G401.6 (cell line): ENCODE measurements around the gene LRRC75A.

ENCODE experiments used
- FAIRE-seq: peaks from 2 replicates; lab custom pipeline; 2012; peaks lifted over from hg19 to GRCh38; lab: Jason Lieb, UNC

The LRRC75A gene

DNA sequence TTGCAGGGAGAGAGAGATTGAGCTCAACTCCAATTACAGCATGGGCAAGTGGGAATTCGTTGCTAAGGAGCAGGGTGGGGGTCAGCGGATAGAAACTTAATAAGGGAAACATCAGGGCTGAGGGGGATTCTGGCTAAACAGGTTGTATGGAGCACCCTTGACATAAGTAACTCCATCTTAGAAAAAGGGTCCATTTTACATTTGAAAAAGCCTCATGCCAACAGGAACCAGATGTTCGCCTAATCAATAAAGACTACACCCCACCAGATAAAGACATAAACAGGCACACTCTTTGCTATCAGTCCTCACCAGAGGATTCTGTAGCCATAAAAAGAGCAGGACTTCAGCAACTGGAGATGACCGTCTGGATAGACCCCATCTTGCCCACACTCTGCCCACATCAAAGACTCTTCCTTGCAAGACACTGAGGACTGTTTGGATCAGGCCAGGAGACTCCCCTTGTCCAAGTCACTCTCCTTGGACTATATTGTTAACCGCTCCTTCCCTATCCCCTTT, 1.6 kb upstream of the LRRC75A start:
- FAIRE-seq = no peak

DNA sequence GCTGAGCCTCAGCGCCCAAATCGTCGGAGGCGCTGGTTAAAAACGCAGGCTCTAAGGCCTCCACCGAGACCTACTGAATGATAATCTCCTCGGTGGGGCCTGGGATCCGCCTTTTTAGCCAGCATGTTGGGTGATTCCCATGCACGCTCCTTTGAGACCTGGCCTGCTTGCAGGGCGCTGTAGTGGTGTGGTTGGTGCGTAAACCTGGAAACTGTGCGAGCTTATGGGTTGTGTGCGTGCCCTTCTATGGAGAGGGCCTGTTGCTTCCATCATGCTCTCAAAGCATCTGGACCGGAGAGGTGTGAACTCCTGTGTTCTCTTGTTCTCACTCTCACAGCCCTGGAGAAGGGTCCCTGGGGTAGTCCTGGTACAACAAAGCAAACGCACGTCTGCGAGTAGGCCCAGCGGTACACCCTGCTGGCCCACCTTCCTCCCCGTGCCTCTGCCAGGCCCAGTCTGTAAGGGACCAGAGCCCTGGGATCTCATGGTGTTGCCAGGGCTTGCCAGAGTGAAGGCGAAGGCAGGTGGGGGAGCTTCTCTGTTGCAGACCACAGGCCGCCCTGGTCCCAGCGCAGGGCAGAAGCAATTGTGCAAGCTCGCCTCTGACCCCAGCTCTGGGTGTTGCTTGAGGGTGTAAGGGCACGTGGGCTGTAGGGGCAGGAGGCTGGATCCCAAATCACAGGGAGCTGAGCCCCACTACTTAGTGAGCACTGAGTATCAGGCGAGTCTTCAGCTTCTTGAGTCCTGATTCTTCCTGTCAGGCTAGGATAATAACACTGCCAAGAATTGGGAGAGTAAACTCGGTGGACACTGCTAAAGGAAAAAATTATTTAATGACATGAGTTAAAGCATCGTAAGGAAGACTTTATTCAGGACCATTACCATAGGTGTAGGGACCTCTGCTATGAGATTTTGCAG, 879 bp upstream of the LRRC75A start:
- FAIRE-seq = no peak

DNA sequence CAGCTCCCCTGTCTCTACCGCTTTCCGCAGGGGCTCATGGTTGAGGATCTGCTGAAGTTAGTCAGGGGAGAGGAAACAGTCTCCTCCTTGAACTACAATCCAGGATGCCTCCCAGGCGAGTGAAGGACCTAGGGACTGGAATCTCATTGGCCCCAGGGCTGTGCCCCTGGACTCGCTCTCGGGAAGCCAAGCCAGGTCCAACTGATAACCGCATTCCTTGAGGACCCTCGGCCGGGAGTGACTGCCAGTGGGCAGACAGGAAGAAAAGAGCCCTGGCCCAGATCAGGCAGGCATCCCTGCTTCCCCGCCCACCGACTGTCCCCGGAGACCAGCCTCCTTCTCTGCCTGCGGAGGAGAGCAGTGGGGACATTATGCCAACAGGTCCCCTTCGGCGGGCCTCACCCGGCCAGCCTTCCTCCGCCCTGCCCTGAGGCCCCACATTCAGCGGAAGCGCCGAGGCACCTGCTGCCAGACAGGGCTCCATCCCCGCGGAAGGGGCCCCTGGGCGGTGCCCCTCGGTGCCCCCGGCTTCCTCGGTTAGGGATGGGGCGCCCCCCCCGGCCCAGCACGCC, 776 bp downstream of the LRRC75A start:
- FAIRE-seq = no peak

DNA sequence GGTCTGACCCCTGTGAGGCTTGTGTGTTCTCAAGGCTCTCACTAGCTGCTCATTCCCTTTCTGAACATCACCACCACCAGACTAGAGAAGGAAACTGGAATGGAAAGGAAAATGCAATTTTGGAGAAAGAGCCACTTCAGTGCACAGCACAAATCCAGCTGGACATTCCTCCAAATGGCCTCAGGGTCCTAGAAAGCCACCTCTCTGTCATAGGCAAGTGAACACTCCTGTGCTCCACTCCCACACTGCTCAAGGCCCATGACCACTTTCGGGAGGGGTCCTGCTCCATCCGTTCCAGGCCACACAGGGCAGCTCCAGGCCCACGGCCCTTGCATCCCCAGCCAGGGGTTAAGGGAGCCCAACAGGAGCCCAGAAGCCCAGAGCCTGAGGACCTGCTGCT, 2.6 kb downstream of the LRRC75A start:
- no peak for FAIRE-seq

DNA sequence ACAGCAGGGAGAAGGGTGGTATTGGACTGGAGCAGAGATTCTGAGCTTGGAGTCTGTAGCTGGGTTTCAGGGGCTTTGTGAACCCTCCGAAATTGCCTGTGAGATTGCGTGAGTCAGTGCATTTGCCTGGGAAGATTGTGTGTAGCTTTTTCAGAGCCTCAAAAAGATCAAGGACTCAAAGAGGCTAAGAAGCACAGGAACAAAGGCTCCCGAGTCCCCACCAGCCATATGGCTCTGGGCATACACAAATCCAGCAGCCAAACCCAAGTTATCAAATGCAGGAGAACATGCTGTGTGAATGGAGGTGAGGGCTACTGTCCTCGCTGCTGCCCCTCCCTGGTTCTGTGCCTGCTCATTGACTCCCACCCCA, 3.0 kb downstream of the LRRC75A start:
- no peak for FAIRE-seq

DNA sequence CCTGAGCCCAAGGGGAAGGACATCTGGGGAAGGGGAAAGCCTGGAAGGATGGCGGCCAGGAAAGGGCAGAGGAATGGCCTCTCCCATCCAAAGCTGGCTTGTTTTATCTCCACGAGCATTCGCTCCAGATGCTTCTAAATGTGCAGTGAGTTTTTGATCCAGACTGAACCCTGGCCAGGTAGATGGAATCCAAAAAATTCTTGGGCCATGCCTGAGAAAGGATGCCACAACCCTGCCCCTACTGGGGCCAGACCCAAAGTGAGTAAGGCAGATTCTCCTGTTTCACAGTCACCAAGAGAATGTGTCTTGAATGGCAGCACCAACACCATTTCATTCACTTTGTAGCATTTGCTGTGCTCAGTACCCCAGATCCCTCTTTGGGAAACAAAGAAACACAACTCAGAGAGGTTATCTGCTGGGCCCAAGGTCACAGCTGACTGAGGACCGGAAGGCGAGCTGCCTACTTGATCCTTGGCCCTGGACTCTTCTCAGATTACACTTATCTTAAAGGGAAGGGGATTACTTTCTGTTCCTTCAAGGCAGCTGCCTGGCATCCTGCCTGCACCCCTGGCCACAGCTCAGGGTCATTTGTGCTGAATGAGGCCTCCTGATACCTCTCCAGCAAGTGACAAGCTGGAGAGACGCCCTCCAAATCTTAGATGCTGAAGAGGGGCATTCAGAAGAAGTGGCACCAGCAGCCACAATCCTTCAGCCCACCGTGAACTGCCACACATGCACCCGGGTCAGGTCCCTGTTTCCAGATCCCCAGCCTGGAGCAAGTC, 3.6 kb downstream of the LRRC75A start:
- FAIRE-seq = no peak

DNA sequence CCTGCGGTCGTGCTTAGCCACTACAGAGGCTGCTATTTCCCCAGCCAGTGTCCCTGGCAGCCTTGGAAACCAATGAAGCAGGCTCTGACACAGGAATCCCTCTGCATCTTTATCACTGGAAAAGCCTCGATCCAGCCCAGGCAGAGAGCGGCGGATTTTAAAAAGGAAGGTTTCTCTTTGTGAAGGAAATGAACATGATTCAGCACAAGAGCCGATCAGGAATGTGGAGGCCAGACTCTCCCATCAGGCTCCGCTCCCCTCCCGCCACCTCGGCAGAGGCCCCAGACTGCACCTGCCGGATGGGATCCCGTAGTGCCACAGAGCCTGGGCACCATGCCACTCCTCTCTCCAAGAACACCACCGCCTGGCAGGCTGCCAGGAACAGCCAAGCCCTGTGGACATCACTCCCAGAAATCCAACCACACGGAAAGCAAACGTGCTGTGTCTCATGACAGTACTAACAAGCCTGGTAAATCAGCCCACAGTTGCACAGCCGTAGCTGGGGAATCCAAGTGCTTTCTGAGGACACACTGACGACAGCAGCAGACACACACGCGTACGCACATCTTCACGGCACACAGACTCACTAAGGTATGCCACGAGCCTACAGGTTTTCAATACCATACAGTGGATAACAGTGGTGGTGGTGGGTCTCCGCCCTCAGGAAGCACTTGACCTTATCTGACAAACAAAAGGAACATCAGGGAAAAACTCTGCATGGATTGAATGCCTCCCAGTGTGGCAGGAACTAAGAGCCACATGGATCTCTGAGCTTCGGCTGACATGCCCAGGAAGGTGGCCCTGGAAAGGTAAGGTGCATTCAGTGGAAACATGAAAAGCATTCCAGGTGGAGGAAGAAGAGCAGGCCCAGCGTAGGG, 5.4 kb downstream of the LRRC75A start:
- FAIRE-seq = no peak

DNA sequence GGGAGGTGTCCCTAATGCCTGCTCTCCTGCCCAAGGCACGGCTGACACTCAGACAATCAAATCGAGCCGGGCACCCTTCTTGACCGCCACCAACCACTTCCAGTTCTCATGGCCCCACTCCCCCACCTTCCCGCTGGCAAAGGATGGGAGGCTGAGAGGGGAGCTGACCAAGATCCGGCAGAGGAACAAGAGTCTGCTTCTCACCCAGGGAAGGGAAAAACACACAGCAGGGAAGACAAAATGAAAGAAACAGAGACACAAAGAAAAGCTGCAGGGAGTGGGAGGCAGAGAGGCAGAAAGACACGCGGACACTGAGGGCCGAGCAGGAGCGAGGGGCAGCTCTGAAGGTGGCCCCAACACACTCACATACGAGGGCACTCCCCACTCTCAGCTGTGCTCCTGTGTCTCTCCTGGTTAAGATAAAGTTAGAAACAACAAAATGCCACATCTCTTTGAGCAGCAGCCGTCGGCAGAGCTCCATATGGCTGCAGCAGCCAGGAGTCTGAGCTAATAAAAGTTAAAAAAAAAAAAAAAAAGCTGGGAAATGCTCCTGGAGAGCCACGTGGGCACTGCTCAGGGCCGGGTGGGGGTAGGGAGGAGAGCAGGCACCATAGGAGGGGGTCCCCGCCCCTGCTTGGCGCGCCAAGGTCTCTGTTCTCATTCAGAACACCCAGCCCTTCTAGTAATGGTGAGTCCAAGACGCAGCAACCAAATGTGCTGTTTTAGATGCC, 7.4 kb downstream of the LRRC75A start:
- FAIRE-seq = no peak

DNA sequence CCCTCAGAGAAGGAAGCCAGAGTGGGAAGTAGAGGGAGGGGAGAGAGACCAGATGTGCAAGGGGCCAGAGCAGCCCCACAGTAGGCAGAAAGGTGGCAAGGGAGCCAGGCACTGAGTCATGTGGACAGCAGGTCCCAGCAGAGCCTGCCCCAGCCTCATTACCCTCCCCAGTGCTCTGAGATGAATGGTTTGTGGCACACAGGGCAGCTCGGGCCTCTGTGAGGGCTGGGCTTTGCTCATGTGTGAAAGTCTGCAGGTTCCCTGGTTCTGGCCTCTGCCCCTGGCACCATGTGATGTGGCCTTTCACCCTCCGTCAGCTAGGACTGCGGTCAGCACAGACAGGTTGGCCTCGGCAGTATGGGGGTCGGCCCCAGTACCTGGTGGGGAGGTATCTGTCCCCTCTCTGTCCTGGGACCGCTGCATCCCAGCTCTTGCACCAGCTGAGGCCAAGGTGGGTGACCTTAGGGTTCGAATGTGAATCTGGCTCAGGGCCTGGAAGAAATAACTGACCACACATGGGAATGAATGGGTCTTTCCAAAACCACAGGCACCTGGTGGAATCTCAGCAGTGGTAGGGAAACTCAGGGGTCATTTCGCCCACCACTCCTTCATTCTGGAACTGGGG, 8.9 kb downstream of the LRRC75A start:
- no peak for FAIRE-seq

DNA sequence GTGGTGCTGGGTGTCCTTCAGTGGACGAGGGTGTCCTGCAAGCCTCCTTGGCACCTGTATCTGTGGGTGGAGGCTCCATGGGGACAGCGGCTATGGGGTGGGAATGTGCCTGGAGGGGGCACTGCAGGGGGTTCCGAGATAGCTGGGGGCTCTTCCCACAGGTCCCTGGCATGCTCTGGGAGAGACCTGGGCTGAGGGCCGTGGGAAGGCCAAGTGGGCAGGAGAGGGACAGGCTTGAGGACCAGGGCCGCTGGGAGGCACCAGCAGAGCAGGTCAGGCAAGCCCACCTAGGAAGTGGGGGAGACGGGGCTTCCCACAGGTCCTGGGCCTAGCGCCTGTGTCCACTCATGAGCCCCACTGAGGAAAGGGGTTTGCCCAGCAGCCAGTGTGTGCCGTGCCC, 9.7 kb downstream of the LRRC75A start:
- no peak for FAIRE-seq

DNA sequence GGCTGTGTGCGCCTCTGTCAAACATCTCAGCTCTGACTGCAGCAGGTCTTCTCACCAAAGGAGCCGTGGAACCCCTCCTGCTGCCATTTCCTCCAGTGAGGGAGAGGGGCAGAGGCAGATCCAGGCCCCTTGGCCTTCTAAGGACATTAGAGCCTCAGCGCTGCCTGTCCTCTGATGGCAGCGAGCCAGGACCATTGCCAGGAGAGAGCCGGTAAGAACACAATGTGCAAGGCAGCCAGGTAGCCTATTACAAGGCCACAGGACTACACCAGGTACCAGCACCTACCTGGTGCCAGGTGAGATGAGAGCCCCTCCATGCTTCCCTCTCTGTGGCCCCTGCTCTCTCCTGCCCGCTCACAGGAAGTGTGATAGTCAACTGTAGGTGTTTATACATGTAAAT, 11.0 kb downstream of the LRRC75A start:
- FAIRE-seq = no peak

DNA sequence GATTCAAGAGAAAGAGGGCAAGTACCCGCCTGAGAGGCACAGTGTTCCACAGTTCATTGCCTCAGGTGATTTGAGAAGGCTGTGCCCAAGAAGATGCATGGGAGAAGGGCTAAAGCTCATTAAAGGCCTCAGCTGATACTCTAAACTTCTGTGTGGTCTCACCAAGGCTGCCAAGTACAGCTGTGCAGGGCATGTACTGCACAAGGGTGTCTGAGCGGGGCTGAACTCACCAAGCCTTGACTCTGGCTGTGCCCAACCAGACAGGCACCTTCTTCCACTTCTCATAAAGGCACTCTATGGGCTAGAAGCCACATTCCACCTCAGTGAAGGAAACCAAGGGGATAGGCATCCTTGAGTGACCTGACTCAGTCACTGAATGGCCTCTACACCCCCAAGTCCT, 12.7 kb downstream of the LRRC75A start:
- no peak for FAIRE-seq

DNA sequence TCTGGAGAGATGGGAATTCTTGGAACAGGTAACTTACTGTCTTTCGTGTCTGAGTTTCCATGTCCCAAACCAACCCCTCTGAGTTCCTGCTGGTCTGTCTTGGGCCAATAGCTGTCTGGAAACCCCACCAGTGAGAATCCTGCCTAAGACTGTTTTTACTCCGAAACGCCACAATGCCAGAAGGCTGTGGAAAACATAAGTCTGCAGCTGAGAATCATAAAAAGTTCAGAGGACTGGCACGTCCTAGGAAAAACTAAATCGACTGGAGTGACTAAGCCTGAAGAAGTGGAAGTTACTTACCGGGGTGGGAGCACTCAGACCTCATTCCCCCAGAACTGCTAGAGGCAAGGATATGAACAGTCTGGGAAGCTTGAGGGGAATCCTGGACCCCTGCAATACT, 13.3 kb downstream of the LRRC75A start:
- FAIRE-seq = no peak

DNA sequence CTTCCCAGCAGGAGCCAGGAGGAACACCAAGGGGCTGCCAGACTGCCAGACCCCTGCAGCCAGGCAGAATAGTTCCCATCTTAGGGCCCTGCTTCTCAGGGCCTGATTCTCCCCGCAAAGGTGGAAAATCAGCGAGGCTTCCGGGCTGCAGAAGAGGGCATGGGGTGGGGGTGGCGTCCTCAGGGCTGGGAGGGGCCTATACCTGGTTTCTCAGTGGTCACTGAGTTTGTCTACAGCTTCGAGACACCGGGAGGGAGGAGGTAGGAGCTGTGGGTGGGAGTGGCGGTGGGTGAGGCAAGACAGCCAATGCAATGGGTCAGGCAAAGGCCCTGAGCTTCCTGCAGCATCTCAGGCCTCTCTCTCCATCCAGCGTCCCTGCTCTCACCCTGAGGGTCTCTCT, 14.3 kb downstream of the LRRC75A start:
- FAIRE-seq = no peak

DNA sequence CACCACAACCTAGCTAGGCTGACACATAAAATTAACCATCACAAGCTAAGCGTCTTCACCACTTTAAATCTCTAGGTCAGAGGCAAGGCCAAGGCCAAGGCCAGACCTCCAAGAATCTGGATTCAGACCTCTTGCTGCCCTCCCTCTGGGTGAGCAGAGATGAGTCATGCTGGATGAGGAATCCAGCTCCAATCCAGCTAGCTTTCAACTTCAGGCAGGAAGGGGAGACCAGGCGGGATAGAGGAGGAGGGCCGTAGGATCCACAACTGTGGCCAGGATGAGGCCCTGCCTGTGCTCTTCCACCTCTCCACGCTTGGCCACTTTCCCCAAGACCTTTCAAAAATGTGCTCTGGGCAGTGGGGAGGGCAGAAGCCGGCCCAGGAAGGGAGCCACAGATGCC, 14.7 kb downstream of the LRRC75A start:
- FAIRE-seq = no peak

DNA sequence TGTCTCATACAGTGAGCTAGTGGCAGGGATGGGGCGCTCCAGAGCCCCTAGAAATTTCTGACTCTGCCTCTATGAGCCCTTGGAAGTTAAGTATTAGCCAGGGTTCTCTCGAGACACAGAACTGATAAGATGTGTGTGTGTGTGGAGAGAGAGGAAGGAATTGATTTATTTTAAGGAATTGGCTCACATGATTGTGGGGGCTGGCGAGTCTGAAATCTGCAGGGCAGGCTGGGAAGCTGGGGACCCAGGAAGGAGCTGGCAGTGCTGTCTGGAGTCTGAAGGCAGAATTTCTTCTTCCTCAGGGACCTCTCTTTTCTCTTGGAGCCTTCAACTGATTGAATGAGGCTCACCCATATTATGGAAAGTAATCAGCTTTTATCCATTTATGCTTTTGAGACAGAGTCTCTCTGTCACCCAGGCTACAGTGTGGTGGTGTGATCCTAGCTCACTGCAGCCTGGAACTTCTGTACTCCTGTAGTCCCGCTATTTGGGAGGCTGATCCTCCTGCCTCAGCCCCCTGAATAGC, 16.8 kb downstream of the LRRC75A start:
- FAIRE-seq = no peak

DNA sequence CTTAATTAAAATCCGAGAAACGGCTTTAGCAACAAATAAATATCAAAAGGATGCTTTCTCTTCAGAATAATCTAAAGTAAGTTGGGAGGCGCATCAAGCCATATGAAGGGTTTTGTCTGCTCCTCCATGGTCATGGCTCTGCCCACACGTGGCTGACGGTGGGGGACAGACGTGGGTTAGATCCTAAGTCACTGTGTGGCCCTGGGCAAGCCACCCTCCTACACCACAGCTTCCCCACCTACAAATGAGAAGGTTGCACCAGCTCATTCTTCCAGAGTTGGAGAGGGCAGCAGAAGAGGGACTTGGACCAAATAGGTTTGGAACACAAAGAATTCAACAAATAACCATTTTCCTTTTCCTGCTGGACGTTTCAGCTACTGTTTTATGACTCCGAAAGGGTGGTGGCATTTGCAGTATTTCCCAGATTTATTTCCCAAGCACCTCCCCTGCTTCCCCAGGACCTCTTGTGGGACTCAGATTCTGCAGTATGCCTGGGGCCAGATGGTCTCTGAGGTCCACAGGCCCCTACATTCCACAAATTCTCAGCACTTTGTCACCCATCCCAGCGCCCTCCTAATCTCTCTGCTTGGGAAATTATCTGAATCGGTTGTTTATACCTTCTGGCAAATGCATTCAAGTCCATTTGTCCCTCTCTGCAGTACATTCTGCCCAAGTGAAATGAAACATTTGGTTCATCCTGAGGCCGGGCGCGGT, 17.8 kb downstream of the LRRC75A start:
- FAIRE-seq = no peak

DNA sequence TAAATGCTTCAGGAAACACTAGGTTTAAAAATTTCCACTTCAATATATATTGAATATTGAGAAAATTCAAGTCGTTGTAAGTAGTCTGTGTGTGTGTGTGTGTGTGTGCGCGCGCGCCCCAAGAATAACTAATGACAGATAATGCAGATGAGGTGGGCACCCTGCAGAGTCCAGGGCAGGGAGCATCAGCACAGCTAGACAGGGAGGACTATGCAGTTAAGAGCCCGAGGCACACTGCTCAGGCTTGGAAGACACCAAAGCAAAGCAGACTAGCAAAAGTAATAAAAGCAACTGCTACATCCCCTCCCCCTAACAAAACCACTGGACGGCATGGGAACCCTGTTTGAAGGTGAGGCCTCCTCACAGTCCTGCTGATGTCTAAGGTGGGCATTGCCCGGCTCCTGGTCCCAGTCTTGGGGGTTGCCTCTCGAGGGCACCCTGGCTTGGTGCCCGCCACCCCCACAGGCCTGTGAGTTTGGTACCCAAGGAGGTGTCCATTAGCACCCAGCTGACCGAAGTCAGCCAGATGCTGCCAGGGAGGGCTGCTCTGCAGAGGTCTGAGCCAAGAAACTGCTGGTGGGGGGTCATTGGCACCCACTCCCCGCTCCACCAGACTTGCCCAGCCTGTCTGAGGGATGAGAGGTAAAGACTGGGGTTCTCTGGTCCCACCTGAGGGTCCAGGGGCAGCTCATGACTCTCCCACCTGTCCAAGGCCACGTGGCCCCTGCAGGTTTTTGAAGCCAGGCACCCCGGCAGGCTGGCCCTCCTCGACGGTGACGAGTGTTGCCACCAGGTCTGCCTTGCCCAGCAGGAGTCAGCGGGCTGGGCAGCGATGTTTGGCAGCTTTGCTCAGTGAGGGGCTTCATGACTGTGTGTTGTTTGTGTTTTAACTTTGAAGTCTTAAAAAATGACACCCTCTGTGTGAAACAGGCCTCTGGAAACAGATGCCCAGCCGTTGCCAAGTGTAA, 18.7 kb downstream of the LRRC75A start:
- no peak for FAIRE-seq

DNA sequence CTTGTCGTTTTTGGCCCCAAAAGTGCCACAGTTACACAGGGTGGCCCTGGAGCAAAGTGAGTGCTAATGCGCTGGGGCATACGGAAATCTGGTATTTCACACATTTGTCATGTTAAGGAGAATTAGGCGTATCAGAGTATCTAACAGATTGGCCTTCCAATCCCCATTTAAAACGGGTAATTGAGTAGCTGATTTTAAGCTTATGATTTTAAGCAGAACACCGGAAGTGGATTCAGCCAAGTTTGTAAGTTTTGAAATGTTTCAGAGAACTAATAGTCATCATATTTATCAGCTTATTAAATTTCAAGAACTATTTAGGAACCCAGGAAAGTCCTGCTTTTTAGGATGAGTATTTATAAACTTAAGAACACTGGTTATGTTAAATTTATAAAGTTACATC, 19.5 kb downstream of the LRRC75A start:
- no peak for FAIRE-seq
